Measurements from ENCODE around the gene NRG3. TPM values are rescaled to one million over a fixed set of nuclear protein-coding genes. Genes with fewer than 3 reads are reported as not detected.

Gene NRG3
- total and polyA plus RNA-seq, 2 donors (not counting 1 experiment from before 2014, with no cell fraction given) = not detected

DNA sequence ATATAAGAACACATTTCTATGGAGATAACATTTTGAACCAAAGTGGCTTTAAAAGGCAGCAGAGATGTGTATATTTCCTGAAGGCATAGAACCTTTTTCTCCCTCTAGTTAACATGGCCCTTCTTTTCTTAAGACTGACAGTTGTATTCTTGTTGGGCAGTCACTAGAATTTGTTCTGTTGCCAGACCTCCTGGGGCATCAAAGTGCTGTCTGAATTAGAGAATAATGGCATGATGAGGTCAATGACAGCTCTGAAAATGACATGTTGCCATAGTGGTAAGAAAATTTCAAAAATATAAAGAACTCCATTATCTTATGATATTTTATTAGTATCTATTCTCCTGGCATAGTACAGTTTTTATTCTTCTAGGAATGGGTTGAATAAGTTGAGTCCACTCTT, 446.7 kb downstream of the NRG3 start:
- H3K27ac ChIP-seq (ENCODE audit: insufficient read depth, low read length) = no peak overlapping the region
- no peak overlapping the region for H2AFZ ChIP-seq (ENCODE audit: low read length)
- no peaks in the 10 kb centered on the region for H4K20me1 ChIP-seq (ENCODE audit: control insufficient read depth, extremely low read depth, insufficient read depth, low read length)
- no peak overlapping the region for H3K4me2 ChIP-seq (ENCODE audit: extremely low read depth, insufficient read depth, low read length)
- H3K79me2 ChIP-seq (ENCODE audit: control insufficient read depth, insufficient read depth, low read length) = no peaks in the 10 kb centered on the region
- no peak for DNase-seq (ENCODE audit: low read depth in 2 of 2)
- H3K27me3 ChIP-seq (ENCODE audit: control insufficient read depth, insufficient read depth, low read length) = no peaks in the 10 kb centered on the region
- no peaks in the 10 kb centered on the region for H3K9me3 ChIP-seq (ENCODE audit: control insufficient read depth, insufficient read depth, low read depth, low read length)
- no peaks in the 10 kb centered on the region for H3K4me1 ChIP-seq (ENCODE audit: control insufficient read depth, extremely low read depth, insufficient read depth, low read length)
- no peak for TF ChIP-seq CTCF (conservative IDR thresholded peaks at IDR 0.05 in 1 of 2, IDR thresholded peaks at IDR 0.05 in 1 of 2; ENCODE audit: low read depth in 1 of 2, low read length in 2 of 2)
- TF ChIP-seq EZH2 (IDR thresholded peaks at IDR 0.05; ENCODE audit: low read length, missing control alignments) = no peak
- H3K9ac ChIP-seq (ENCODE audit: insufficient read depth, low read length) = no peak overlapping the region
- no peaks in the 10 kb centered on the region for H3K36me3 ChIP-seq (ENCODE audit: control insufficient read depth, insufficient read depth, low read length)
- H3K4me3 ChIP-seq (replicated peaks in 1 of 4; ENCODE audit: control extremely low read depth in 1 of 4, insufficient read depth in 1 of 4, low read depth in 3 of 4, low read length in 4 of 4) = no peak overlapping the region

- Histone ChIP-seq H4K20me1 (ENCODE audit: control insufficient read depth, extremely low read depth, insufficient read depth, low read length) (no peaks in the 10 kb centered on the region), H3K27me3 (ENCODE audit: control insufficient read depth, insufficient read depth, low read length) (no peaks in the 10 kb centered on the region), H3K4me2 (ENCODE audit: extremely low read depth, insufficient read depth, low read length) (no peak overlapping the region), H3K27ac (ENCODE audit: insufficient read depth, low read length) (no peak overlapping the region), H3K9me3 (ENCODE audit: control insufficient read depth, insufficient read depth, low read depth, low read length) (no peaks in the 10 kb centered on the region), H3K36me3 (ENCODE audit: control insufficient read depth, insufficient read depth, low read length) (no peaks in the 10 kb centered on the region), H2AFZ (ENCODE audit: low read length) (no peak overlapping the region), H3K4me3 (replicated peaks in 1 of 4; ENCODE audit: control extremely low read depth in 1 of 4, insufficient read depth in 1 of 4, low read depth in 3 of 4, low read length in 4 of 4) (no peak overlapping the region), H3K79me2 (ENCODE audit: control insufficient read depth, insufficient read depth, low read length) (no peaks in the 10 kb centered on the region), H3K9ac (ENCODE audit: insufficient read depth, low read length) (no peak overlapping the region), H3K4me1 (ENCODE audit: control insufficient read depth, extremely low read depth, insufficient read depth, low read length) (no peaks in the 10 kb centered on the region)
- no peak for DNase-seq (ENCODE audit: low read depth in 2 of 2)
- TF ChIP-seq EZH2 (IDR thresholded peaks at IDR 0.05; ENCODE audit: low read length, missing control alignments) (no peak), CTCF (conservative IDR thresholded peaks at IDR 0.05 in 1 of 2, IDR thresholded peaks at IDR 0.05 in 1 of 2; ENCODE audit: low read depth in 1 of 2, low read length in 2 of 2) (no peak)
Observed at GRCh38 chr10:82331716-82332115, 456.7 kb downstream of the NRG3 start.

DNA sequence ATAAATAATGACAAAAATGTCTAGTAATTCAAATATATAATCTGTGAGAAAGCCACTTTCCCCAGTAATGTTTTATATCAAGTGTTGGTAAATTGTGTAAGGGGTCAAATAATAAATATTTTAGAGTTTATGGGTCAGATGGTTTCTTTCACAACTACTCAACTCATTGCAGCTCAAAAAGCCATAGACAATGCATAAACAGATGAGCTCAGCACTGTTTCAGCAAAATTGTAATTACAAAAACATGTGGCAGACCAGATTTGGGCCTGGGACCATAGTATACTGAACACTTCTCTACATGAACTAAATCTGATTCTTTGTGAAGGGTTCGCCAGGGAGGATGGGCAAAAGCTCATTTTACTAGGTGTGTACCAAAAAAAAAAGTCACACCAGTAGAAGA, 460.8 kb downstream of the NRG3 start:
- TF ChIP-seq EZH2 (IDR thresholded peaks at IDR 0.05; ENCODE audit: low read length, missing control alignments) (no peak), CTCF (conservative IDR thresholded peaks at IDR 0.05 in 1 of 2, IDR thresholded peaks at IDR 0.05 in 1 of 2; ENCODE audit: low read depth in 1 of 2, low read length in 2 of 2) (no peak)
- Histone ChIP-seq H3K9ac (ENCODE audit: insufficient read depth, low read length) (no peak overlapping the region), H3K79me2 (ENCODE audit: control insufficient read depth, insufficient read depth, low read length) (no peaks in the 10 kb centered on the region), H2AFZ (ENCODE audit: low read length) (no peak overlapping the region), H3K27ac (ENCODE audit: insufficient read depth, low read length) (no peak overlapping the region), H3K36me3 (ENCODE audit: control insufficient read depth, insufficient read depth, low read length) (no peaks in the 10 kb centered on the region), H3K4me3 (replicated peaks in 1 of 4; ENCODE audit: control extremely low read depth in 1 of 4, insufficient read depth in 1 of 4, low read depth in 3 of 4, low read length in 4 of 4) (no peak overlapping the region), H3K27me3 (ENCODE audit: control insufficient read depth, insufficient read depth, low read length) (no peaks in the 10 kb centered on the region), H3K9me3 (ENCODE audit: control insufficient read depth, insufficient read depth, low read depth, low read length) (no peaks in the 10 kb centered on the region), H3K4me2 (ENCODE audit: extremely low read depth, insufficient read depth, low read length) (no peak overlapping the region), H3K4me1 (ENCODE audit: control insufficient read depth, extremely low read depth, insufficient read depth, low read length) (no peaks in the 10 kb centered on the region), H4K20me1 (ENCODE audit: control insufficient read depth, extremely low read depth, insufficient read depth, low read length) (no peaks in the 10 kb centered on the region)
- DNase-seq (ENCODE audit: low read depth in 2 of 2) = no peak

Measured in fibroblast of lung (primary cell).